ENCODE measurements around the gene TPX2.
A peak's percentile ranks its signal among the peaks of the same experiment; 100 is the strongest.

TPX2 gene

GRCh38 chr20:31836853-31837608 lies 97.9 kb downstream of the TPX2 start:
- no peak for DNase-seq

DNA sequence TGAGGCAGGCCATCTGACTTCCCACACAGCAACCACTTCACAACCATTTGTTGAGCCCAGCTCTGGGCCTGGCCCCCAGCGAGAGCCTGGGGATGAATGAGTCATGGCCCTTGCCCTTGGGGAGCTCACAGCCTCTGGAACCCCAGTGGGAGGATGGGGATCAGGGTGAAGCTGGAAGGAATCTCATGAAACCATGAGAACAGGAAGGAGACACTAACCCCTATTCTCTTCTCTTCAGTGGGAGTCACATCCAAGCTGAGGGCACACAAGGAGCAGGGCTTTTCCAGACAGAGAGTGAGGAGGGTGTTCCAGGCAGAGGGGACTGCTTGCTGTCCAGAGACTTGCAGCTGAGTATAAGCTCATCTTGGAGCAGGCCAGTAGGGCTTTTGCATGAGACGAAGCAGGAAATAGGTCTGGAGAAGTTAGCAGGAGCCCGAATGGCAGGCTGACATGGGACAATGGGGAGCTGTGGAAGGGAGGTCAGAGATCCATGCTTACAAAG lies 98.9 kb downstream of the TPX2 start:
- peak; percentile 41 for DNase-seq

- no peak for DNase-seq
Measured at GRCh38 chr20:31838646-31839292, 99.7 kb downstream of the TPX2 start.

GRCh38 chr20:31839782-31840487 lies 100.8 kb downstream of the TPX2 start:
- no peak for DNase-seq

DNA sequence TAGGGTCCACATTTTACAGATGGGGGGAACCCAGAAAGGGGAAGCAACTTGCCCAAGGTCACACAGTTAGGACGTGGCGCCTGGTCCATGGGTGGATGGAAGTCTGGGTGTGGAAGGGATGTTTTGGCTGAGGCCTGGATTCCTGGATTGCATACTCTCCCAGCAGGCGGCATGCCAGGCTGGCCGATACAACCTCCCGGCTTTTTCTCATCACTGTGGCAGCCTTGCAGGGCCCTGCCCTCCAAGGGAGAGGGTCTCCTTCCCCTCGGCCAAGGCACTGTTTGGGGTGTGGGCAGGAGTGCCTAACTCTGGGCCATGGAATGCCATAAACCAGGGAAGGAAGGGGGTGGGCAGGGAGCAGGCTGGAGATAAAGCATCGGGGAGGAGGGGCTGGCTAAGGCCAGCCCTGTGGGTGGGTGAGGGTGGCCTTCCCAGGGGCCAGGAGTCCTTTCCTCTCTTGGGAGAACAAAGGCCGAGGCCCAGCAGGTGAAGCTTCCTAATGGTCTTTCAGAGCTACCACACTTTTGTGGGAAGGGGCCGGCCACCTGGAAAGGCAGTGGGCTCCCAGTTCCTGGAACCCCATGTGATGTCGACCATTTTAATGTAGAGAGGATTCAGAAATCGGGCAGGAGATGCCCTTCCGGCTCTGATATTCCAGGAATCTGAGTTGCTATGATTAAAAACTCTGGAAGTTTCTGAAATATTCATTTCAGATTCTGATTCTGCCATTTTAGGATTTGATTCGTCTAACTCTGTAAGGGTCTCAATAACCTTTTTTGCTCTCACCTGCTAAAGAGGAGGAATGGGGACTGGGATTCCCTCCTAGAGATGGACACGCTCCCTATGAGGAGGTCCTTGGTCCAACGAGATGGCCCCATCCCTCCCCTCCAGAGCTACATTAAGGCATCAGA lies 102.1 kb downstream of the TPX2 start:
- DNase-seq = no peak

DNA sequence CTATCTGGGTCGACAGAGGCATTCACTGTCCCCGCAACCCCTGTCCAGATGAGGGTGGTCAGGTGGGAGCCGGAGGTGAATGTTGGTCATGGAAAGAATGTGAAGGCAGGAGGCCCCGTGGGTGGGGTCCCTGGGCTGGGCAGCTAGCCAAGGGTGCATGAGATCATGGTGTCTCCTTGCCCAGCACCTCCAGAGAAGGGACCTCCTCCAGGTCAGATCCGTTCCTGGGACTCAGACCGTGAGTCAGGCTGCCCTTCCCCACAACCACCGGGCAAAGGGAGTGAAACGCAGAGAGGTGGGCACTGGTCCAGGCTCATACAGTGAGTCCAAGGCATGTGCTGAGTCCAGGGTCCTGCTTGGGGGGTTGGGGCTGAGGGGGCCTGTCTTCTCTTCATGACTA lies 102.8 kb downstream of the TPX2 start:
- no peak for DNase-seq

GRCh38 chr20:31842471-31843157 lies 103.5 kb downstream of the TPX2 start:
- no peak for DNase-seq

DNA sequence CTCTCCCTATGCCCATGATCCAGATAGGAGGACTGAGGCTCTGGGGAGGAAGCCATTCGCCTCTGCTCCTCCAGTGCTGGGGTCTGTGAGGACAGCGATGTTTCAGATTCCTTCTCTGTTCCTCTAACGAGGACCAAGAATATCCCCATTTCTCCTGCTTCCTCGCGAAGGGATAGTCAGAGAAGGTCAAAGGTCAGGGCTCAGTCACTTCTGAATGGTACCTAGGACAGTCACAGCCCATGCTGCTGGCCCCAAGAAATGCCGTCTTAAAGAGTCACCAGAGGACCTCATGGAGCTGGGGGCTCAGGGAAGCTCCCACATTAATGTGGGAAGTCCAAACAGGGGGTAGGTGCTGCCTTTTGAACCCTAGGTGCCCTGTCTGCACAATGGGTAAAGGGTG lies 104.2 kb downstream of the TPX2 start:
- DNase-seq = no peak

DNA sequence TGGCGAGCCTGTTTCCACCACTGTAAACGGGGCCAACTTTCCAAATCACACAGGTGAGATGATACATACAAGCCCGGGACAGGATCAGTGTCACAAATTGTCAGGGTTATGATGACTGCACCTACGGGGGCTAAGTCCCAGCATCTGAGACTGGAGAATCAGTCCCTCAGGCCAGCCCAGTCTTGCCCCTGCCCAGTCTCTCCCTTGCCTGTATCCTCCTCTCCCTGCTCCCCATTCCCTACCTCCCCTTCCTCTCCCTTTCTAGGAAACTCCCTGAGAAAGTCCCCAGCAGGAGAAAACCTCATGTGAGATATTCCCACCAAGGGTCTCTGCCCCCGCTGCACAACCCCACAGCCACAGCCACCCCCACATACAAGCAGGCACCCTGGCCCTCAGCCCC lies 104.8 kb downstream of the TPX2 start:
- no peak for DNase-seq

- DNase-seq = no peak
Measured at GRCh38 chr20:31844737-31845299, 105.7 kb downstream of the TPX2 start.

DNA sequence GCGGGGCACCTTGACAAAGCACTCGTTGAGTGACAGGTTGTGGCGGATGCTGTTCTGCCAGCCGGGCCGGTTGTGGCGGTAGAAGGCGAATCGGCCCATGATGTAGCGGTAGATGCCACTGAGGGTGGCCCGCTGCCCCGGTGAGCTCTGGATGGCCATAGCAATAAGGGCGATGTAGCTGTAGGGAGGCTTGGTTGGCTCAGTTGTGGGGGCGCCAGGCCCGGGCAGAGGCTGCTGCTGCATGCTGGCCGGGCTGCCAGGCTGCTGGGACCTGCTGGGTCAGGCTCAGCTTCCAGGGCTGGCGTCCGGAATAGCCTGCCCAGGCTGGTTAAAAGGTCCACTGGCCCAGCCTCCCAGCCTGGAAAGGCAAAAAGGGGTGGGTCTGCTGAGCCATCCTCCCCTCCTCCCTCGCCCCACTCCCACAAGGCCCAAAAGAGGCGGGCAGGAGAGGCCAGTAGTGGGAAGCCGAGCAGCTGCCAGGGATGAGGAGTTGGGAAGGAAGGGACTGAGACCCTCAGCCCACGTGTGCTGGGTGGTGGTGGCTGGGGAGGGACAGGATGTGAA lies 106.3 kb downstream of the TPX2 start, which contains the start of gene FOXS1:
FOXS1 (minus strand) TSS at position 305 of the 564 bp plus-strand sequence; CDS start at position 243, 62 bp downstream.
- no peak for DNase-seq

GRCh38 chr20:31846793-31847138 lies 107.7 kb downstream of the TPX2 start:
- no peak for DNase-seq

- DNase-seq = no peak
Measured at GRCh38 chr20:31848088-31848999, 109.3 kb downstream of the TPX2 start.

GRCh38 chr20:31849306-31849930 lies 110.3 kb downstream of the TPX2 start:
- DNase-seq = no peak
